Measurements from ENCODE around the gene LSM7. TPM values are rescaled to one million over a fixed set of nuclear protein-coding genes. Genes with fewer than 3 reads are reported as not detected.

The LSM7 gene
- polyA plus RNA-seq, 1 donor from 2014 or later, result 550 TPM

GRCh38 chr19:2342656-2343288, 14.4 kb upstream of the LSM7 start:
- Histone ChIP-seq H3K9me3 (ENCODE audit: low read length) (no peaks in the 10 kb centered on the region), H3K9ac (ENCODE audit: low read length) (no peak overlapping the region), H3K9me2 (ENCODE audit: insufficient read depth, low read length) (no peaks in the 10 kb centered on the region), H3K4me2 (ENCODE audit: low read length) (no peak overlapping the region), H3K36me3 (ENCODE audit: insufficient read depth, low read length) (peaks cover 3% of the 10 kb centered on the region), H3K27ac (ENCODE audit: low read length) (no peak overlapping the region), H3K79me2 (replicated peaks; ENCODE audit: insufficient read depth, low read length) (no peaks in the 10 kb centered on the region), H2AFZ (ENCODE audit: low read depth, low read length) (no peak overlapping the region), H3K4me3 (ENCODE audit: low read length) (no peak overlapping the region), H3K27me3 (ENCODE audit: insufficient read depth, low read depth, low read length) (no peaks in the 10 kb centered on the region), H4K20me1 (ENCODE audit: insufficient read depth) (no peaks in the 10 kb centered on the region), H3F3A (ENCODE audit: insufficient read depth, low read length, poor library complexity, severe bottlenecking) (no peaks in the 10 kb centered on the region)
- no peak for TF ChIP-seq SMC3 (conservative IDR thresholded peaks at IDR 0.05; ENCODE audit: poor library complexity)
- TF ChIP-seq MXI1 (conservative IDR thresholded peaks at IDR 0.05; ENCODE audit: poor library complexity, severe bottlenecking), result no peak
- TF ChIP-seq EZH2 (IDR thresholded peaks at IDR 0.05; ENCODE audit: borderline replicate concordance, insufficient read depth, low read length, poor library complexity, severe bottlenecking), result no peak
- no peak for TF ChIP-seq REST (IDR thresholded peaks at IDR 0.05; ENCODE audit: borderline replicate concordance)
- no peak for TF ChIP-seq EP300 (conservative IDR thresholded peaks at IDR 0.05; ENCODE audit: poor library complexity, severe bottlenecking)

- Histone ChIP-seq H3K79me2 (replicated peaks; ENCODE audit: insufficient read depth, low read length) (no peaks in the 10 kb centered on the region), H4K20me1 (ENCODE audit: insufficient read depth) (no peaks in the 10 kb centered on the region), H3K27me3 (ENCODE audit: insufficient read depth, low read depth, low read length) (no peaks in the 10 kb centered on the region), H2AFZ (ENCODE audit: low read depth, low read length) (no peak overlapping the region), H3K4me2 (ENCODE audit: low read length) (no peak overlapping the region), H3K4me3 (ENCODE audit: low read length) (no peak overlapping the region), H3K9me2 (ENCODE audit: insufficient read depth, low read length) (no peaks in the 10 kb centered on the region), H3K36me3 (ENCODE audit: insufficient read depth, low read length) (peaks cover 3% of the 10 kb centered on the region), H3F3A (ENCODE audit: insufficient read depth, low read length, poor library complexity, severe bottlenecking) (no peaks in the 10 kb centered on the region), H3K9me3 (ENCODE audit: low read length) (no peaks in the 10 kb centered on the region), H3K27ac (ENCODE audit: low read length) (no peak overlapping the region), H3K9ac (ENCODE audit: low read length) (no peak overlapping the region)
- no peak for TF ChIP-seq RAD21 (conservative IDR thresholded peaks at IDR 0.05)
- no peak for TF ChIP-seq CTCF (IDR thresholded peaks at IDR 0.05; ENCODE audit: poor library complexity, severe bottlenecking)
- no peak for TF ChIP-seq EP300 (conservative IDR thresholded peaks at IDR 0.05; ENCODE audit: poor library complexity, severe bottlenecking)
- no peak for TF ChIP-seq MXI1 (conservative IDR thresholded peaks at IDR 0.05; ENCODE audit: poor library complexity, severe bottlenecking)
Measured at GRCh38 chr19:2341982-2342381, 13.6 kb upstream of the LSM7 start.

All from neural cell (in vitro differentiated cells).